SHP77 (cell line): ENCODE data around the gene LSAMP.
"Not testable (repeated sequence)": the region's sequence is repeated elsewhere in the genome, so short reads cannot be mapped to it uniquely, and the experiment has no call there.

Source experiments
- DNase-seq, 2 experiments: peaks; one replicate each; lab custom pipeline; 2025; lab: John Stamatoyannopoulos, UW

LSAMP gene

GRCh38 chr3:116240261-116240660 is 205.0 kb downstream of the LSAMP start:
- no peak for DNase-seq

- no peak for DNase-seq
Observed at GRCh38 chr3:116238846-116239565, 206.3 kb downstream of the LSAMP start.

GRCh38 chr3:116233711-116234357 is 211.5 kb downstream of the LSAMP start:
- no peak for DNase-seq

- no peak for DNase-seq
Observed at GRCh38 chr3:116230431-116231020, 214.8 kb downstream of the LSAMP start.

GRCh38 chr3:116226266-116226665 is 219.0 kb downstream of the LSAMP start:
- no peak for DNase-seq

GRCh38 chr3:116216761-116217160 is 228.5 kb downstream of the LSAMP start:
- DNase-seq, result no peak

- no peak for DNase-seq
Observed at GRCh38 chr3:116211901-116212300, 233.4 kb downstream of the LSAMP start.

GRCh38 chr3:116208830-116209229 is 236.5 kb downstream of the LSAMP start:
- DNase-seq, result not testable (repeated sequence)

- no peak for DNase-seq
Observed at GRCh38 chr3:116200956-116201690, 244.2 kb downstream of the LSAMP start.

- no peak for DNase-seq
Observed at GRCh38 chr3:116199063-116199462, 246.2 kb downstream of the LSAMP start.

- DNase-seq, result no peak
Observed at GRCh38 chr3:116198087-116198486, 247.2 kb downstream of the LSAMP start.

GRCh38 chr3:116192464-116192863 is 252.8 kb downstream of the LSAMP start:
- no peak for DNase-seq

- DNase-seq, result no peak
Observed at GRCh38 chr3:116191409-116191808, 253.9 kb downstream of the LSAMP start.

GRCh38 chr3:116190095-116190494 is 255.2 kb downstream of the LSAMP start:
- no peak for DNase-seq

- DNase-seq, result no peak
Observed at GRCh38 chr3:116188231-116188785, 257.0 kb downstream of the LSAMP start.

GRCh38 chr3:116186049-116186448 is 259.2 kb downstream of the LSAMP start:
- no peak for DNase-seq

- no peak for DNase-seq
Observed at GRCh38 chr3:116181159-116181558, 264.1 kb downstream of the LSAMP start.

GRCh38 chr3:116179091-116179490 is 266.2 kb downstream of the LSAMP start:
- DNase-seq, result no peak

- no peak for DNase-seq
Observed at GRCh38 chr3:116176974-116177555, 268.2 kb downstream of the LSAMP start.

- DNase-seq, result no peak
Observed at GRCh38 chr3:116166121-116166520, 279.2 kb downstream of the LSAMP start.

- no peak for DNase-seq
Observed at GRCh38 chr3:116165641-116166040, 279.6 kb downstream of the LSAMP start.

- no peak for DNase-seq
Observed at GRCh38 chr3:116165135-116165534, 280.2 kb downstream of the LSAMP start.
